Calu3 (cell line): ENCODE results near the gene RSPH10B2. TPM values are rescaled to one million over a fixed set of nuclear protein-coding genes. Genes with fewer than 3 reads are reported as not detected.
"Not testable (repeated sequence)": the region's sequence is repeated elsewhere in the genome, so short reads cannot be mapped to it uniquely, and the experiment has no call there.

Experiments
- BruUV-seq: library from RNA; stranded (reverse); fragments of 400-500 nt; replicated peaks from 2 replicates; lab custom pipeline; 2021; lab: Mats Ljungman, UMichigan
- CTCF ChIA-PET: fragments of 300-600 bp; sonication (Branson Sonifier 250); formaldehyde crosslinking; loops from one replicate; lab custom pipeline; 2022; ENCODE audit warnings: antibody characterized with exemption; lab: Charles Lee
- DNase-seq: peaks from one replicate; pipeline ENCODE4 v3.0.0; 2022
- H3K27ac Mint-ChIP-seq: one replicate; pipeline ENCODE4 v1.8.0; 2022; ENCODE audit warnings: mixed read lengths; ENCODE audit not compliant: unreplicated experiment
- H3K27me3 Mint-ChIP-seq: one replicate; pipeline ENCODE4 v1.8.0; 2022; ENCODE audit warnings: mixed read lengths; ENCODE audit not compliant: unreplicated experiment
- H3K36me3 Mint-ChIP-seq: one replicate; pipeline ENCODE4 v1.8.0; 2022; ENCODE audit warnings: mild to moderate bottlenecking, moderate library complexity, mixed read lengths; ENCODE audit not compliant: insufficient read depth, unreplicated experiment
- H3K4me1 Mint-ChIP-seq: one replicate; pipeline ENCODE4 v1.8.0; 2022; ENCODE audit warnings: mild to moderate bottlenecking, low read depth, mixed read lengths; ENCODE audit not compliant: unreplicated experiment
- H3K4me3 Mint-ChIP-seq: one replicate; pipeline ENCODE4 v1.8.0; 2022; ENCODE audit warnings: mild to moderate bottlenecking, low read depth, moderate library complexity, mixed read lengths; ENCODE audit not compliant: unreplicated experiment
- H3K9me3 Mint-ChIP-seq: one replicate; pipeline ENCODE4 v1.8.0; 2022; ENCODE audit warnings: low read depth, mixed read lengths; ENCODE audit not compliant: unreplicated experiment
- intact Hi-C: fragments of 100-400 bp; cut with micrococcal nuclease; formaldehyde crosslinking; loops from one replicate; pipeline ENCODE4 v1.10.0; 2022; ENCODE audit not compliant: unreplicated experiment
- total RNA-seq: library from RNA; stranded (reverse); gene quantifications from 2 replicates; pipeline ENCODE4 v1.2.3, GENCODE V29; 2022
- TF ChIP-seq, protein P1 (sequence below): fragments of 200-600 bp; IDR thresholded peaks from one replicate; pipeline ENCODE4 v1.8.0; 2022; ENCODE audit warnings: antibody characterized with exemption; ENCODE audit not compliant: unreplicated experiment

Gene RSPH10B2
- total RNA-seq, 1 experiment from 2014 or later, result 0.71 TPM

DNA sequence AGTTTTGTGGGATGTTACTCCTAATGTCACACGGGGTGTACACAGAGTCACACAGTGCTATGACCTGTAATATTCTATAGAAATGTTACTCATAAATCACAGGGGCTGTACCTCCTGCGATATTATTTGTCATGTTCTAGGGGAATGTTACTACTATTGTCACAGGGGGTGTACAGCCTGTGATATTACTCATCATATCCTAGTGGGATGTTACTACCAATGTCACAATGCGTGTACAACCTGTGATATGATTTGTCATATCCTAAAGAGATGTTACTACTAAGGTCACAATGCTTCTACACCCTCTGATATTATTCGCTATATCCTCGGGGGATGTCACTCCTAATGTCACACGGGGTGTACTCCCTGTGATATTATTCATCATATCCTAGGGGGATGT, 79.7 kb downstream of the RSPH10B2 start:
- H3K36me3 Mint-ChIP-seq, result no peaks in the 10 kb centered on the region
- H3K9me3 Mint-ChIP-seq, result peaks cover 3% of the 10 kb centered on the region
- H3K27ac Mint-ChIP-seq, result no peak overlapping the region
- intact Hi-C loops, result no loop called here
- H3K4me1 Mint-ChIP-seq, result peaks cover 7% of the 10 kb centered on the region
- TF ChIP-seq, protein P1, sequence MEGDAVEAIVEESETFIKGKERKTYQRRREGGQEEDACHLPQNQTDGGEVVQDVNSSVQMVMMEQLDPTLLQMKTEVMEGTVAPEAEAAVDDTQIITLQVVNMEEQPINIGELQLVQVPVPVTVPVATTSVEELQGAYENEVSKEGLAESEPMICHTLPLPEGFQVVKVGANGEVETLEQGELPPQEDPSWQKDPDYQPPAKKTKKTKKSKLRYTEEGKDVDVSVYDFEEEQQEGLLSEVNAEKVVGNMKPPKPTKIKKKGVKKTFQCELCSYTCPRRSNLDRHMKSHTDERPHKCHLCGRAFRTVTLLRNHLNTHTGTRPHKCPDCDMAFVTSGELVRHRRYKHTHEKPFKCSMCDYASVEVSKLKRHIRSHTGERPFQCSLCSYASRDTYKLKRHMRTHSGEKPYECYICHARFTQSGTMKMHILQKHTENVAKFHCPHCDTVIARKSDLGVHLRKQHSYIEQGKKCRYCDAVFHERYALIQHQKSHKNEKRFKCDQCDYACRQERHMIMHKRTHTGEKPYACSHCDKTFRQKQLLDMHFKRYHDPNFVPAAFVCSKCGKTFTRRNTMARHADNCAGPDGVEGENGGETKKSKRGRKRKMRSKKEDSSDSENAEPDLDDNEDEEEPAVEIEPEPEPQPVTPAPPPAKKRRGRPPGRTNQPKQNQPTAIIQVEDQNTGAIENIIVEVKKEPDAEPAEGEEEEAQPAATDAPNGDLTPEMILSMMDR, result no peak
- BruUV-seq, result no TSS peak
- peaks cover 40% of the 10 kb centered on the region for H3K27me3 Mint-ChIP-seq
- CTCF ChIA-PET, result no interaction called here
- no peak overlapping the region for H3K4me3 Mint-ChIP-seq
- no peak for DNase-seq

- H3K4me1 Mint-ChIP-seq, CTCF ChIA-PET, H3K36me3 Mint-ChIP-seq, H3K27ac Mint-ChIP-seq, intact Hi-C loops, BruUV-seq, DNase-seq, H3K4me3 Mint-ChIP-seq, H3K9me3 Mint-ChIP-seq: not testable (repeated sequence)
- peaks cover 29% of the 10 kb centered on the region for H3K27me3 Mint-ChIP-seq
These were observed 81.6 kb downstream of the RSPH10B2 start for GRCh38 chr7:6835521-6835920.

DNA sequence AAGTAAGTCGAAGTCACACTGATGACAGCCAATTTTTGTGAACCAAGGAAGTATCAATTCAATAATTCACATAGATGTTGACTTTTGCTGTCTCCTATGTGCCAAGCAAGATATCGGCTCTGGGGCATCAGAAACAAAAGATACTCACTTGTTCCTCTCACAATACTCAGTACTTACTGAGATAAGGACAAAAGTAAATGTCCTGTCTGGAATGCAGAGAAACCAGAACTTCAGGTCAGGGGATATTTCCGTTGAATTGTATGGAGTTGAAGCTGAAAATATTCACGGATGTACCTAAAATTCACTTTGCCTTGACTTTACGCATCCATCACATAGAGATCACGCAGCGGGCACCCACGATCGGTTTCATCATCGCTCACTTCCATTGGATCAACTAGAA, 83.2 kb downstream of the RSPH10B2 start:
- DNase-seq, H3K27ac Mint-ChIP-seq, intact Hi-C loops, BruUV-seq, H3K4me3 Mint-ChIP-seq, H3K36me3 Mint-ChIP-seq, CTCF ChIA-PET, H3K9me3 Mint-ChIP-seq: not testable (repeated sequence)
- H3K4me1 Mint-ChIP-seq, result peaks cover 13% of the 10 kb centered on the region
- peaks cover 21% of the 10 kb centered on the region for H3K27me3 Mint-ChIP-seq

GRCh38 chr7:6842278-6842921, 88.5 kb downstream of the RSPH10B2 start:
- H3K9me3 Mint-ChIP-seq, H3K36me3 Mint-ChIP-seq, BruUV-seq, intact Hi-C loops, H3K27me3 Mint-ChIP-seq: not testable (repeated sequence)
- H3K4me3 Mint-ChIP-seq, result peak overlapping the region; percentile 34
- CTCF ChIA-PET, result interaction anchor here (0.6 kb wide), 2 partner anchors 234 to 270 kb away, joined by 3 read pairs; no protein-coding TSS in a partner anchor
- H3K4me1 Mint-ChIP-seq, result peaks cover 34% of the 10 kb centered on the region
- DNase-seq, result peak; percentile 82
- peak overlapping the region; percentile 27 for H3K27ac Mint-ChIP-seq

DNA sequence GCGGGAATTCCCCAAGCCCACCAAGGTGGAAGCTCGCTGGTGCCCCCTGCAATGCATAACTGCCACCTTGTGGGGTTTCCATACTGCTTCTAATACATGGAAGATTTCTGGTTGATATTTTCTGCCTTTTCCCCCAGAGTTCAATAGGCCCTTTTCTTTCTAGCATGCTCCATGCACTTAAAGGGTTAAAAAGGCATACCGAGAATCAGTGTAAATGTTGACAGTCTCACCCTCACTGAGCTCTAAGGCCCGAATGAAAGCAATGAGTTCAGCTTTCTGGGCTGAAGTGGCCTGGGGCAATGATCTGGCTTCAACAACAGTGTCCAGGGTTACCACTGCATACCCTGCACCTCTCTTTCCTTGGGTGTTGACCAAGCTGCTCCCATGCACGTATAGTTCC, 89.2 kb downstream of the RSPH10B2 start:
- DNase-seq, BruUV-seq, intact Hi-C loops, H3K9me3 Mint-ChIP-seq, H3K36me3 Mint-ChIP-seq: not testable (repeated sequence)
- CTCF ChIA-PET, result interaction anchor here (0.6 kb wide), 1 partner anchor 234 kb away, joined by 3 read pairs; no protein-coding TSS in a partner anchor
- Mint-ChIP-seq H3K27ac (peak overlapping the region; percentile 27), H3K27me3 (peaks cover 11% of the 10 kb centered on the region), H3K4me1 (peaks cover 34% of the 10 kb centered on the region), H3K4me3 (peak overlapping the region; percentile 34)

DNA sequence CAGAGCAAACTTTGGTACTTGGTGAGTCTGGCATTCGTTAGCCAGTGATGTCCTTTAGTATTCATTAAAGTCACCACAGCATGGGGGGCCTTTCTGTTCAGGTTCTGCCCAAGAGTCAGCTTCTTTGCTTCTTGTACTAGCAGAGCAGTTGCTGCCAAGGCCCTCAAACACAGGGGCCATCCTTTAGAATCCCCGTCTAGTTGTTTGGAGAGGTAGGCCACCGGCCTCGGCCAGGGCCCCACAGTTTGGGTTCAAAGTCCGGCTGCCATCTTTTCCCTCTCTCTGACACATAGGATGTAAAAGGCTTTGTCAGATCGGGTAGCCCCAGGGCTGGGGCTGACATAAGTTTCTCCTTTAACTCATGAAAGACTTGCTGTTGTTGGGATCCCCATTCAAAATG, 89.8 kb downstream of the RSPH10B2 start:
- Mint-ChIP-seq H3K27me3 (peaks cover 13% of the 10 kb centered on the region), H3K4me1 (peaks cover 34% of the 10 kb centered on the region)
- H3K27ac Mint-ChIP-seq, BruUV-seq, H3K4me3 Mint-ChIP-seq, intact Hi-C loops, DNase-seq, H3K36me3 Mint-ChIP-seq, H3K9me3 Mint-ChIP-seq, CTCF ChIA-PET: not testable (repeated sequence)

- CTCF ChIA-PET, H3K27ac Mint-ChIP-seq, DNase-seq, H3K36me3 Mint-ChIP-seq, H3K4me3 Mint-ChIP-seq, BruUV-seq, intact Hi-C loops, H3K9me3 Mint-ChIP-seq: not testable (repeated sequence)
- Mint-ChIP-seq H3K4me1 (peaks cover 32% of the 10 kb centered on the region), H3K27me3 (peaks cover 13% of the 10 kb centered on the region)
These were observed 92.1 kb downstream of the RSPH10B2 start for GRCh38 chr7:6845971-6846449.

GRCh38 chr7:6847751-6848150, 93.8 kb downstream of the RSPH10B2 start:
- intact Hi-C loops, H3K9me3 Mint-ChIP-seq, DNase-seq, H3K27ac Mint-ChIP-seq, BruUV-seq, H3K36me3 Mint-ChIP-seq, CTCF ChIA-PET, H3K4me3 Mint-ChIP-seq: not testable (repeated sequence)
- Mint-ChIP-seq H3K27me3 (peaks cover 13% of the 10 kb centered on the region), H3K4me1 (peaks cover 15% of the 10 kb centered on the region)
